GM23338 (cell line): ENCODE data around the gene MYO18A. TPM values are rescaled to one million over a fixed set of nuclear protein-coding genes. Genes with fewer than 3 reads are reported as not detected.
"Not testable (repeated sequence)": the region's sequence is repeated elsewhere in the genome, so short reads cannot be mapped to it uniquely, and the experiment has no call there.

Experiments used
- ATAC-seq: fragments of 200-7000 bp; cut with Tn5 transposase; 3 replicates; pipeline ENCODE4 v1.9.1; 2020
- DNase-seq: peaks from one replicate; pipeline ENCODE4 v3.0.0-alpha.2; 2015; ENCODE audit warnings: low spot score
- H2AFZ ChIP-seq: fragments of 200-600 bp; sonication (generic); 2 replicates; pipeline ENCODE4 v1.8.0; 2016; ENCODE audit warnings: antibody characterized with exemption, mild to moderate bottlenecking, moderate library complexity
- H3F3A ChIP-seq: fragments of 200-600 bp; sonication (generic); replicated peaks from 2 replicates; pipeline ENCODE4 v1.8.0; 2017; ENCODE audit warnings: antibody characterized with exemption, mixed run types, low read depth
- H3K27ac ChIP-seq: fragments of 200-600 bp; sonication (generic); 2 replicates; pipeline ENCODE4 v1.6.1; 2016; ENCODE audit warnings: low read depth
- H3K27me3 ChIP-seq: fragments of 200-600 bp; sonication (generic); 2 replicates; pipeline ENCODE4 v1.8.0; 2016; ENCODE audit warnings: mild to moderate bottlenecking, mixed run types, moderate library complexity; ENCODE audit not compliant: insufficient read depth
- H3K36me3 ChIP-seq: fragments of 200-600 bp; sonication (generic); 2 replicates; pipeline ENCODE4 v1.8.0; 2016; ENCODE audit warnings: mild to moderate bottlenecking; ENCODE audit not compliant: insufficient read depth
- H3K4me1 ChIP-seq: fragments of 200-600 bp; sonication (generic); 2 replicates; pipeline ENCODE4 v1.8.0; 2016; ENCODE audit warnings: mild to moderate bottlenecking, moderate library complexity; ENCODE audit not compliant: insufficient read depth
- H3K4me2 ChIP-seq: fragments of 200-600 bp; sonication (generic); 2 replicates; pipeline ENCODE4 v1.7.1; 2017; ENCODE audit warnings: mixed run types
- H3K4me3 ChIP-seq: fragments of 200-600 bp; sonication (generic); 2 replicates; pipeline ENCODE4 v1.6.1; 2016; ENCODE audit warnings: mixed run types
- H3K79me2 ChIP-seq: fragments of 200-600 bp; sonication (generic); replicated peaks from 2 replicates; pipeline ENCODE4 v1.8.0; 2017; ENCODE audit warnings: mild to moderate bottlenecking; ENCODE audit not compliant: insufficient read depth
- H3K9me2 ChIP-seq: fragments of 200-600 bp; sonication (generic); 2 replicates; pipeline ENCODE4 v1.8.0; 2017; ENCODE audit not compliant: insufficient read depth
- H4K20me1 ChIP-seq: fragments of 200-600 bp; sonication (generic); replicated peaks from 2 replicates; pipeline ENCODE4 v1.8.0; 2017; ENCODE audit warnings: mild to moderate bottlenecking; ENCODE audit not compliant: insufficient read depth
- H3K27ac Mint-ChIP-seq: 2 replicates; pipeline ENCODE4 v1.8.0; 2020; ENCODE audit warnings: inconsistent platforms, mild to moderate bottlenecking, moderate library complexity, mixed read lengths
- H3K27me3 Mint-ChIP-seq: 3 replicates; pipeline ENCODE4 v1.8.0; 2022; ENCODE audit warnings: low read depth, mild to moderate bottlenecking, moderate library complexity, mixed read lengths, inconsistent platforms; ENCODE audit not compliant: insufficient read depth, poor library complexity
- H3K36me3 Mint-ChIP-seq: 3 replicates; pipeline ENCODE4 v1.8.0; 2021; ENCODE audit warnings: low read depth, mild to moderate bottlenecking, inconsistent platforms, moderate library complexity, mixed read lengths
- H3K4me1 Mint-ChIP-seq: 3 replicates; pipeline ENCODE4 v1.8.0; 2020; ENCODE audit warnings: mild to moderate bottlenecking, inconsistent platforms, mixed read lengths
- H3K4me3 Mint-ChIP-seq: 3 replicates; pipeline ENCODE4 v1.8.0; 2021; ENCODE audit warnings: moderate library complexity, mild to moderate bottlenecking, inconsistent platforms, mixed read lengths
- H3K9me3 Mint-ChIP-seq: 3 replicates; pipeline ENCODE4 v1.8.0; 2020; ENCODE audit warnings: moderate library complexity, mild to moderate bottlenecking, inconsistent platforms, mixed read lengths
- POLR2AphosphoS5 ChIP-seq: IDR thresholded peaks from 2 replicates; pipeline ENCODE4 v1.6.1; 2016; ENCODE audit warnings: antibody characterized with exemption, low read depth
- ZNF114 ChIP-seq: fragments of 250-450 bp; sonication (Bioruptor Pico); IDR thresholded peaks from 2 replicates; pipeline ENCODE4 v1.5.0; 2020; ENCODE audit warnings: mild to moderate bottlenecking, moderate library complexity
- ZNF331 ChIP-seq: fragments of 250-450 bp; sonication (Bioruptor Pico); IDR thresholded peaks from 2 replicates; pipeline ENCODE4 v1.5.0; 2020; ENCODE audit warnings: low read depth, mild to moderate bottlenecking, moderate library complexity
- polyA plus RNA-seq: library from polyadenylated mRNA; unstranded; fragments of >200 nt; fragmentation: Nextera tagmentation; extraction: Ambion mirVana; gene quantifications from 2 replicates; pipeline ENCODE4 v1.2.1, GENCODE V29; 2016
- total RNA-seq: library from RNA; depleted of rRNA; stranded (reverse); fragments of >200 nt; shearing (Covaris generic); gene quantifications from 2 replicates; pipeline ENCODE4 v1.2.3, GENCODE V29; 2014
- TF ChIP-seq, protein P1 (sequence below): IDR thresholded peaks from 2 replicates; pipeline ENCODE4 v1.6.1; 2016; ENCODE audit warnings: antibody characterized with exemption
- TF ChIP-seq, protein P2 (sequence below), 2 experiments: fragments of 200-600 bp in 1 of 2; sonication (generic) in 1 of 2; conservative IDR thresholded peaks; 2 replicates each; pipeline versions ENCODE4 v1.5.1 to v1.6.1; 2016 to 2017; ENCODE audit warnings: antibody characterized with exemption in 2 of 2, low read depth in 2 of 2, mild to moderate bottlenecking in 2 of 2, moderate library complexity in 1 of 2
- TF ChIP-seq, protein P3 (sequence below): IDR thresholded peaks from one replicate; pipeline ENCODE4 v1.6.1; 2018; ENCODE audit warnings: antibody characterized with exemption; ENCODE audit not compliant: unreplicated experiment

MYO18A gene
- total and polyA plus RNA-seq, 2 experiments from 2014 or later: 18.3 to 37.5 TPM

DNA sequence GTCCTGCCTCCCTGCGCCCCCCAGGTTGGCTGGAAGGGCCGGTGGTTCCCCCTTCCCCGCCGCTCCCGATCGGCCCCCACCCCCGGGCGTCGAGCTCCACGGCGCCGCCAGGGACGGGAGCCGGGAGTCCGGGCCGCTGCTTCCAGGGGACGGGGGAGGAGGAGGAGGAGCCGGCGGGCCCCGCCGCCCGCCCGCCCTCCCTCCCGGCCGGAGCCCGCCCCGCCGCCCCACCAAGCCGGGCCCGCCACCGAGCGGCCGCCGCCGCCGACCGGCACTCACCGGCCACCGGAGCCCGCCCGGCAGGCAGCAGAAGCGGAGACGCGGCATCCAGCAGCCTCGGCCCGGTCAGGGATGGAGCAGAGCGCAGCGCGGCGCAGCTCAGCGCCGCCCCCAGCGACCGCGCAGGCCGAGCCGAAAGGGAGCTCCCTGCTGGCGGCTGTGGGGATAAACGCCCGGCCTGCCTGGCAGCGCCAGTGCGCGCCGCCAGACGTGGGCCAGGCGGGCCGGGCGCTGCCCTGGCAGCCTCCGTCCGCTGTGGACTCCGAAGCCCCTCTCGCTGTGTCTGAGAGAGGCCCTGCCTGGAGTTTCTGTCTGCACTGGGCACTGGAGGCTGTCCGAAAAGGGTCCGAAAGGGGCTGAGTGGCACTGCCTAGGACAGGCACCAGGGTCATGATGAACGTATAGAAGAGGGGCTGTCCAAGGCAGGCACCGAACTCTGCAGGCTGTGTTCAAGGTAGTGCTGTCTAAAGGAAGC is at the start of gene MYO18A (continued):
- TF ChIP-seq, protein P1, sequence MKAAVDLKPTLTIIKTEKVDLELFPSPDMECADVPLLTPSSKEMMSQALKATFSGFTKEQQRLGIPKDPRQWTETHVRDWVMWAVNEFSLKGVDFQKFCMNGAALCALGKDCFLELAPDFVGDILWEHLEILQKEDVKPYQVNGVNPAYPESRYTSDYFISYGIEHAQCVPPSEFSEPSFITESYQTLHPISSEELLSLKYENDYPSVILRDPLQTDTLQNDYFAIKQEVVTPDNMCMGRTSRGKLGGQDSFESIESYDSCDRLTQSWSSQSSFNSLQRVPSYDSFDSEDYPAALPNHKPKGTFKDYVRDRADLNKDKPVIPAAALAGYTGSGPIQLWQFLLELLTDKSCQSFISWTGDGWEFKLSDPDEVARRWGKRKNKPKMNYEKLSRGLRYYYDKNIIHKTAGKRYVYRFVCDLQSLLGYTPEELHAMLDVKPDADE: no peak
- TF ChIP-seq POLR2AphosphoS5: no peak
- TF ChIP-seq, protein P2, sequence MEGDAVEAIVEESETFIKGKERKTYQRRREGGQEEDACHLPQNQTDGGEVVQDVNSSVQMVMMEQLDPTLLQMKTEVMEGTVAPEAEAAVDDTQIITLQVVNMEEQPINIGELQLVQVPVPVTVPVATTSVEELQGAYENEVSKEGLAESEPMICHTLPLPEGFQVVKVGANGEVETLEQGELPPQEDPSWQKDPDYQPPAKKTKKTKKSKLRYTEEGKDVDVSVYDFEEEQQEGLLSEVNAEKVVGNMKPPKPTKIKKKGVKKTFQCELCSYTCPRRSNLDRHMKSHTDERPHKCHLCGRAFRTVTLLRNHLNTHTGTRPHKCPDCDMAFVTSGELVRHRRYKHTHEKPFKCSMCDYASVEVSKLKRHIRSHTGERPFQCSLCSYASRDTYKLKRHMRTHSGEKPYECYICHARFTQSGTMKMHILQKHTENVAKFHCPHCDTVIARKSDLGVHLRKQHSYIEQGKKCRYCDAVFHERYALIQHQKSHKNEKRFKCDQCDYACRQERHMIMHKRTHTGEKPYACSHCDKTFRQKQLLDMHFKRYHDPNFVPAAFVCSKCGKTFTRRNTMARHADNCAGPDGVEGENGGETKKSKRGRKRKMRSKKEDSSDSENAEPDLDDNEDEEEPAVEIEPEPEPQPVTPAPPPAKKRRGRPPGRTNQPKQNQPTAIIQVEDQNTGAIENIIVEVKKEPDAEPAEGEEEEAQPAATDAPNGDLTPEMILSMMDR (conservative IDR thresholded peaks at IDR 0.05; ENCODE audit: low read depth in 2 of 2): peak; percentile 51 to 82; a peak in 3 of 4 replicates

DNA sequence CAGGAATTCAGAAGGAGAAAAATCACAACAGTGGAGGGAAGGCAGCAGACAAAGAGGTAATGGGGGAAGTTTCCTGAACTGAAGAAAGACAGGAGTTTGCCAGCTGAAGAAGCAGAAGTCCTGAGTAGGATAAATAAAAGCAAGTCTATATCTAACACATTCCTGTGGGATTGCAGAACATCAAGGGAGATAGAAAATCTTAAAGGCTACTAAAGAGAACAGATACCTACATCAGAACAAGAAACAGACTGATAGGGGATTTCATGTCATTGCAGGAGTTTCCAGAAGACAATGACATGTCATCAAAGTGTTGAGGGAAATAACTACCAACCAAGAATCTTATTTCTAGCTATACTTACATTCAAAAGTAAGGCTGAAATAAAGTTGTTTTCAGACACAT is 45.2 kb upstream of the MYO18A start:
- H3K79me2 ChIP-seq: no peaks in the 10 kb centered on the region
- TF ChIP-seq, protein P1: no peak
- TF ChIP-seq, protein P3, sequence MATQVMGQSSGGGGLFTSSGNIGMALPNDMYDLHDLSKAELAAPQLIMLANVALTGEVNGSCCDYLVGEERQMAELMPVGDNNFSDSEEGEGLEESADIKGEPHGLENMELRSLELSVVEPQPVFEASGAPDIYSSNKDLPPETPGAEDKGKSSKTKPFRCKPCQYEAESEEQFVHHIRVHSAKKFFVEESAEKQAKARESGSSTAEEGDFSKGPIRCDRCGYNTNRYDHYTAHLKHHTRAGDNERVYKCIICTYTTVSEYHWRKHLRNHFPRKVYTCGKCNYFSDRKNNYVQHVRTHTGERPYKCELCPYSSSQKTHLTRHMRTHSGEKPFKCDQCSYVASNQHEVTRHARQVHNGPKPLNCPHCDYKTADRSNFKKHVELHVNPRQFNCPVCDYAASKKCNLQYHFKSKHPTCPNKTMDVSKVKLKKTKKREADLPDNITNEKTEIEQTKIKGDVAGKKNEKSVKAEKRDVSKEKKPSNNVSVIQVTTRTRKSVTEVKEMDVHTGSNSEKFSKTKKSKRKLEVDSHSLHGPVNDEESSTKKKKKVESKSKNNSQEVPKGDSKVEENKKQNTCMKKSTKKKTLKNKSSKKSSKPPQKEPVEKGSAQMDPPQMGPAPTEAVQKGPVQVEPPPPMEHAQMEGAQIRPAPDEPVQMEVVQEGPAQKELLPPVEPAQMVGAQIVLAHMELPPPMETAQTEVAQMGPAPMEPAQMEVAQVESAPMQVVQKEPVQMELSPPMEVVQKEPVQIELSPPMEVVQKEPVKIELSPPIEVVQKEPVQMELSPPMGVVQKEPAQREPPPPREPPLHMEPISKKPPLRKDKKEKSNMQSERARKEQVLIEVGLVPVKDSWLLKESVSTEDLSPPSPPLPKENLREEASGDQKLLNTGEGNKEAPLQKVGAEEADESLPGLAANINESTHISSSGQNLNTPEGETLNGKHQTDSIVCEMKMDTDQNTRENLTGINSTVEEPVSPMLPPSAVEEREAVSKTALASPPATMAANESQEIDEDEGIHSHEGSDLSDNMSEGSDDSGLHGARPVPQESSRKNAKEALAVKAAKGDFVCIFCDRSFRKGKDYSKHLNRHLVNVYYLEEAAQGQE: no peak
- TF ChIP-seq ZNF331 (CRISPR knock-in tag) (no peak), ZNF114 (no peak)
- H3K4me1 ChIP-seq: no peaks in the 10 kb centered on the region
- ATAC-seq: no peak
- no peak overlapping the region for H3K4me3 ChIP-seq
- H3K9me2 ChIP-seq: no peaks in the 10 kb centered on the region
- Mint-ChIP-seq H3K27me3 (peaks cover 3% of the 10 kb centered on the region), H3K36me3 (peaks cover 6% of the 10 kb centered on the region), H3K27ac (no peak overlapping the region), H3K9me3 (peaks cover 9% of the 10 kb centered on the region), H3K4me1 (no peaks in the 10 kb centered on the region), H3K4me3 (no peak overlapping the region)
- H4K20me1 ChIP-seq: no peaks in the 10 kb centered on the region
- no peaks in the 10 kb centered on the region for H3F3A ChIP-seq
- H2AFZ ChIP-seq: no peak overlapping the region
- H3K27me3 ChIP-seq: no peaks in the 10 kb centered on the region
- no peak for DNase-seq
- H3K4me2 ChIP-seq: no peak overlapping the region
- H3K36me3 ChIP-seq: no peaks in the 10 kb centered on the region
- H3K27ac ChIP-seq: no peak overlapping the region

DNA sequence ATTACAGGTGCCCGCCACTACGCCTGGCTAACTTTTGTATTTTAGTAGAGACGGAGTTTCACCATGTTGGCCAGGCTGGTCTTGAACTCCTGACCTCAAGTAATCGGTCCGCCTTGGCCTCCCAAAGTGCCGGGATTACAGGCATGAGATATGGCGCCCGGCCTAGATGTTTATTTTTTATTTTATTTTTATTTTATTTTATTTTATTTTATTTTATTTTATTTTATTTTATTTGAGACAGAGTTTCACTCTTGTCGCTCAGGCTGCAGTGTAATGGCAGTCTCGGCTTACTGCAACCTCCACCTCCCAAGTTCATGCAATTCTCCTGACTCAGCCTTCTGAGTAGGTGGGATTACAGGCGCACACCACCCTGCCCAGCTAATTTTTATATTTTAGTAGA is 41.1 kb upstream of the MYO18A start:
- H3K4me3 ChIP-seq, DNase-seq, H3F3A ChIP-seq, H3K4me2 ChIP-seq, H3K27me3 Mint-ChIP-seq, H3K27ac ChIP-seq, ATAC-seq, H3K79me2 ChIP-seq, H3K4me3 Mint-ChIP-seq, H3K27ac Mint-ChIP-seq, H3K4me1 ChIP-seq, H3K9me2 ChIP-seq, H2AFZ ChIP-seq, H3K9me3 Mint-ChIP-seq, H3K36me3 ChIP-seq, H3K36me3 Mint-ChIP-seq, H4K20me1 ChIP-seq, H3K27me3 ChIP-seq: not testable (repeated sequence)
- peaks cover 10% of the 10 kb centered on the region for H3K4me1 Mint-ChIP-seq
